GM23338 (cell line): Measurements from ENCODE around the gene MAPRE2. TPM values are rescaled to one million over a fixed set of nuclear protein-coding genes. Genes with fewer than 3 reads are reported as not detected.

Experiments used
- ATAC-seq: fragments of 200-7000 bp; cut with Tn5 transposase; 3 replicates; pipeline ENCODE4 v1.9.1; 2020
- DNase-seq: peaks from one replicate; pipeline ENCODE4 v3.0.0-alpha.2; 2015; ENCODE audit warnings: low spot score
- H2AFZ ChIP-seq: fragments of 200-600 bp; sonication (generic); 2 replicates; pipeline ENCODE4 v1.8.0; 2016; ENCODE audit warnings: antibody characterized with exemption, mild to moderate bottlenecking, moderate library complexity
- H3F3A ChIP-seq: fragments of 200-600 bp; sonication (generic); replicated peaks from 2 replicates; pipeline ENCODE4 v1.8.0; 2017; ENCODE audit warnings: antibody characterized with exemption, mixed run types, low read depth
- H3K27ac ChIP-seq: fragments of 200-600 bp; sonication (generic); 2 replicates; pipeline ENCODE4 v1.6.1; 2016; ENCODE audit warnings: low read depth
- H3K27me3 ChIP-seq: fragments of 200-600 bp; sonication (generic); 2 replicates; pipeline ENCODE4 v1.8.0; 2016; ENCODE audit warnings: mild to moderate bottlenecking, mixed run types, moderate library complexity; ENCODE audit not compliant: insufficient read depth
- H3K36me3 ChIP-seq: fragments of 200-600 bp; sonication (generic); 2 replicates; pipeline ENCODE4 v1.8.0; 2016; ENCODE audit warnings: mild to moderate bottlenecking; ENCODE audit not compliant: insufficient read depth
- H3K4me1 ChIP-seq: fragments of 200-600 bp; sonication (generic); 2 replicates; pipeline ENCODE4 v1.8.0; 2016; ENCODE audit warnings: mild to moderate bottlenecking, moderate library complexity; ENCODE audit not compliant: insufficient read depth
- H3K4me2 ChIP-seq: fragments of 200-600 bp; sonication (generic); 2 replicates; pipeline ENCODE4 v1.7.1; 2017; ENCODE audit warnings: mixed run types
- H3K4me3 ChIP-seq: fragments of 200-600 bp; sonication (generic); 2 replicates; pipeline ENCODE4 v1.6.1; 2016; ENCODE audit warnings: mixed run types
- H3K79me2 ChIP-seq: fragments of 200-600 bp; sonication (generic); replicated peaks from 2 replicates; pipeline ENCODE4 v1.8.0; 2017; ENCODE audit warnings: mild to moderate bottlenecking; ENCODE audit not compliant: insufficient read depth
- H3K9me2 ChIP-seq: fragments of 200-600 bp; sonication (generic); 2 replicates; pipeline ENCODE4 v1.8.0; 2017; ENCODE audit not compliant: insufficient read depth
- H4K20me1 ChIP-seq: fragments of 200-600 bp; sonication (generic); replicated peaks from 2 replicates; pipeline ENCODE4 v1.8.0; 2017; ENCODE audit warnings: mild to moderate bottlenecking; ENCODE audit not compliant: insufficient read depth
- H3K27ac Mint-ChIP-seq: 2 replicates; pipeline ENCODE4 v1.8.0; 2020; ENCODE audit warnings: inconsistent platforms, mild to moderate bottlenecking, moderate library complexity, mixed read lengths
- H3K27me3 Mint-ChIP-seq: 3 replicates; pipeline ENCODE4 v1.8.0; 2022; ENCODE audit warnings: low read depth, mild to moderate bottlenecking, moderate library complexity, mixed read lengths, inconsistent platforms; ENCODE audit not compliant: insufficient read depth, poor library complexity
- H3K36me3 Mint-ChIP-seq: 3 replicates; pipeline ENCODE4 v1.8.0; 2021; ENCODE audit warnings: low read depth, mild to moderate bottlenecking, inconsistent platforms, moderate library complexity, mixed read lengths
- H3K4me1 Mint-ChIP-seq: 3 replicates; pipeline ENCODE4 v1.8.0; 2020; ENCODE audit warnings: mild to moderate bottlenecking, inconsistent platforms, mixed read lengths
- H3K4me3 Mint-ChIP-seq: 3 replicates; pipeline ENCODE4 v1.8.0; 2021; ENCODE audit warnings: moderate library complexity, mild to moderate bottlenecking, inconsistent platforms, mixed read lengths
- H3K9me3 Mint-ChIP-seq: 3 replicates; pipeline ENCODE4 v1.8.0; 2020; ENCODE audit warnings: moderate library complexity, mild to moderate bottlenecking, inconsistent platforms, mixed read lengths
- CREB1 ChIP-seq: fragments of 250-450 bp; sonication (Bioruptor Pico); IDR thresholded peaks from 2 replicates; pipeline ENCODE4 v1.5.0; 2020; ENCODE audit warnings: low read depth, mild to moderate bottlenecking, moderate library complexity
- EZH2 ChIP-seq: fragments of 200-600 bp; sonication (generic); IDR thresholded peaks from one replicate; pipeline ENCODE4 v1.8.0; 2017; ENCODE audit warnings: antibody characterized with exemption, mild to moderate bottlenecking, low read depth; ENCODE audit not compliant: unreplicated experiment
- JUNB ChIP-seq: IDR thresholded peaks from one replicate; pipeline ENCODE4 v1.6.1; 2016; ENCODE audit warnings: antibody characterized with exemption; ENCODE audit not compliant: unreplicated experiment
- NANOG ChIP-seq: IDR thresholded peaks from 2 replicates; pipeline ENCODE4 v1.6.1; 2016; ENCODE audit warnings: antibody characterized with exemption, borderline replicate concordance
- STAT1 ChIP-seq: IDR thresholded peaks from one replicate; pipeline ENCODE4 v1.6.1; 2016; ENCODE audit warnings: antibody characterized with exemption; ENCODE audit not compliant: unreplicated experiment
- ZNF114 ChIP-seq: fragments of 250-450 bp; sonication (Bioruptor Pico); IDR thresholded peaks from 2 replicates; pipeline ENCODE4 v1.5.0; 2020; ENCODE audit warnings: mild to moderate bottlenecking, moderate library complexity
- ZNF462 ChIP-seq: fragments of 250-450 bp; sonication (Bioruptor Pico); IDR thresholded peaks from 2 replicates; pipeline ENCODE4 v1.5.0; 2020; ENCODE audit warnings: mild to moderate bottlenecking, moderate library complexity
- polyA plus RNA-seq: library from polyadenylated mRNA; unstranded; fragments of >200 nt; fragmentation: Nextera tagmentation; extraction: Ambion mirVana; gene quantifications from 2 replicates; pipeline ENCODE4 v1.2.1, GENCODE V29; 2016
- total RNA-seq: library from RNA; depleted of rRNA; stranded (reverse); fragments of >200 nt; shearing (Covaris generic); gene quantifications from 2 replicates; pipeline ENCODE4 v1.2.3, GENCODE V29; 2014
- TF ChIP-seq, protein P1 (sequence below): IDR thresholded peaks from 2 replicates; pipeline ENCODE4 v1.6.1; 2016; ENCODE audit warnings: antibody characterized with exemption
- TF ChIP-seq, protein P2 (sequence below): IDR thresholded peaks from one replicate; pipeline ENCODE4 v1.6.1; 2018; ENCODE audit warnings: antibody characterized with exemption; ENCODE audit not compliant: unreplicated experiment

The MAPRE2 gene
- total and polyA plus RNA-seq, 2 experiments from 2014 or later, result 17.8 to 40.4 TPM

- Histone ChIP-seq H4K20me1 (no peaks in the 10 kb centered on the region), H3K4me2 (no peak overlapping the region), H3K36me3 (no peaks in the 10 kb centered on the region; the same call in 1 of the 2 replicates), H3K79me2 (no peaks in the 10 kb centered on the region), H3K9me2 (no peaks in the 10 kb centered on the region), H3F3A (no peaks in the 10 kb centered on the region), H3K4me3 (no peak overlapping the region), H3K4me1 (no peaks in the 10 kb centered on the region; the same call in 1 of the 2 replicates), H2AFZ (no peak overlapping the region), H3K27ac (no peak overlapping the region), H3K27me3 (no peaks in the 10 kb centered on the region)
- DNase-seq, result no peak
- H3K27me3 Mint-ChIP-seq, result peaks cover 3% of the 10 kb centered on the region
- ATAC-seq, result peak; percentile 61
- no peaks in the 10 kb centered on the region for H3K36me3 Mint-ChIP-seq
- H3K27ac Mint-ChIP-seq, result no peak overlapping the region
- TF ChIP-seq, protein P1, sequence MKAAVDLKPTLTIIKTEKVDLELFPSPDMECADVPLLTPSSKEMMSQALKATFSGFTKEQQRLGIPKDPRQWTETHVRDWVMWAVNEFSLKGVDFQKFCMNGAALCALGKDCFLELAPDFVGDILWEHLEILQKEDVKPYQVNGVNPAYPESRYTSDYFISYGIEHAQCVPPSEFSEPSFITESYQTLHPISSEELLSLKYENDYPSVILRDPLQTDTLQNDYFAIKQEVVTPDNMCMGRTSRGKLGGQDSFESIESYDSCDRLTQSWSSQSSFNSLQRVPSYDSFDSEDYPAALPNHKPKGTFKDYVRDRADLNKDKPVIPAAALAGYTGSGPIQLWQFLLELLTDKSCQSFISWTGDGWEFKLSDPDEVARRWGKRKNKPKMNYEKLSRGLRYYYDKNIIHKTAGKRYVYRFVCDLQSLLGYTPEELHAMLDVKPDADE, result no peak
- TF ChIP-seq ZNF114 (no peak), ZNF462 (no peak), CREB1 (CRISPR knock-in tag) (no peak), NANOG (no peak), STAT1 (no peak), EZH2 (no peak), JUNB (no peak)
- TF ChIP-seq, protein P2, sequence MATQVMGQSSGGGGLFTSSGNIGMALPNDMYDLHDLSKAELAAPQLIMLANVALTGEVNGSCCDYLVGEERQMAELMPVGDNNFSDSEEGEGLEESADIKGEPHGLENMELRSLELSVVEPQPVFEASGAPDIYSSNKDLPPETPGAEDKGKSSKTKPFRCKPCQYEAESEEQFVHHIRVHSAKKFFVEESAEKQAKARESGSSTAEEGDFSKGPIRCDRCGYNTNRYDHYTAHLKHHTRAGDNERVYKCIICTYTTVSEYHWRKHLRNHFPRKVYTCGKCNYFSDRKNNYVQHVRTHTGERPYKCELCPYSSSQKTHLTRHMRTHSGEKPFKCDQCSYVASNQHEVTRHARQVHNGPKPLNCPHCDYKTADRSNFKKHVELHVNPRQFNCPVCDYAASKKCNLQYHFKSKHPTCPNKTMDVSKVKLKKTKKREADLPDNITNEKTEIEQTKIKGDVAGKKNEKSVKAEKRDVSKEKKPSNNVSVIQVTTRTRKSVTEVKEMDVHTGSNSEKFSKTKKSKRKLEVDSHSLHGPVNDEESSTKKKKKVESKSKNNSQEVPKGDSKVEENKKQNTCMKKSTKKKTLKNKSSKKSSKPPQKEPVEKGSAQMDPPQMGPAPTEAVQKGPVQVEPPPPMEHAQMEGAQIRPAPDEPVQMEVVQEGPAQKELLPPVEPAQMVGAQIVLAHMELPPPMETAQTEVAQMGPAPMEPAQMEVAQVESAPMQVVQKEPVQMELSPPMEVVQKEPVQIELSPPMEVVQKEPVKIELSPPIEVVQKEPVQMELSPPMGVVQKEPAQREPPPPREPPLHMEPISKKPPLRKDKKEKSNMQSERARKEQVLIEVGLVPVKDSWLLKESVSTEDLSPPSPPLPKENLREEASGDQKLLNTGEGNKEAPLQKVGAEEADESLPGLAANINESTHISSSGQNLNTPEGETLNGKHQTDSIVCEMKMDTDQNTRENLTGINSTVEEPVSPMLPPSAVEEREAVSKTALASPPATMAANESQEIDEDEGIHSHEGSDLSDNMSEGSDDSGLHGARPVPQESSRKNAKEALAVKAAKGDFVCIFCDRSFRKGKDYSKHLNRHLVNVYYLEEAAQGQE, result no peak
- H3K4me3 Mint-ChIP-seq, result no peak overlapping the region
- peaks cover 17% of the 10 kb centered on the region; the same call in 2 of the 3 replicates for H3K4me1 Mint-ChIP-seq
- H3K9me3 Mint-ChIP-seq, result no peaks in the 10 kb centered on the region
These were observed 35.1 kb downstream of the MAPRE2 start for GRCh38 chr18:35076135-35076924.
